GM18511 (cell line): ENCODE results near the gene LSM10.

ENCODE experiments used
- ATAC-seq: cut with Tn5 transposase; IDR thresholded peaks from one replicate; pipeline ENCODE4 v1.9.1; 2021; ENCODE audit warnings: mild to moderate bottlenecking, moderate library complexity; ENCODE audit not compliant: unreplicated experiment

The LSM10 gene

GRCh38 chr1:36385410-36386264 is 12.1 kb downstream of the LSM10 start, which contains the start of gene STK40:
TSS of gene STK40 (minus strand) at chr1:36385924. CDS start at chr1:36361332, 24,592 bp downstream.
- ATAC-seq: peak; percentile 85

DNA sequence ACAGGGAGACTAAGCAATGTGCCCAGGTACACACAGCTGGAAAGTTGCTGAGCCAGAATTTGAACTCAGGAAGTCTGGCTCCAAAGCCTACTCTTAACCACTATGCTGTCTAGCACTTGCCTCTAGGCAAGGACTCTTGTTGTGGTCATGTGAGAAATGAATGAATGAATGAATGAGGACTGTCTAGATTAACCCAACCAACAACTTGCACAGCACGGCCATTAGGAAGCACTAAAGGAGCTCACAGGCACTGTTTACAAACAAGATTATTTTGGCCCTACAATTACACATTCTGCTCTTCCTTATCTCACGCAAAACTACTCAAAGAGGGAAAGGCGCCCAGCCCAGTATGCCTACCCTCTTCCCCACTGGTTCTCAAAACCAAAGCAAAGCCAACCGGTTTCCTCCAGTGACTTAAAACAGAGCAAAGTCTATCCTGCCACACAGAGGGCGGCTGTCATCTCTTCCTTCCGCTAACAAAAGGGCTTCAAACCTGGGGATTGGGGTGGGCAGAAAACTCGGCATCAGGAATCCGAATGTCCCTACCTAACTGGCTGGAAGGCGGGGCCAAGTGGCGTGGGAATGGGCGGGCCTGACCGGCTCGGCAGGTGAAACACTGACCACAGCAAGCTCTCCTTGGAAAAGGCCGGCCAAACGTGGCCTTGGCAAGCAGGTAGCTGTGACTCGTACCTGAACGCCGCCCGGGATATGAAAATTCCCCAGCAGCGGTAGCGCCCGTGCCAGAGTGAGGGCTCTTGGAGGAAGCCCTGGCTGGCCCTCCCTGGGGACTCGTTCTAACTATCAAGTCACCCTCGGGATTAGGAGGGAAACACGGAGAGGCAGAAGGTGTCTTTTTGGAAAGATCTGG is 12.9 kb downstream of the LSM10 start:
- ATAC-seq: no peak

GRCh38 chr1:36383240-36383639 is 14.5 kb downstream of the LSM10 start:
- no peak for ATAC-seq

DNA sequence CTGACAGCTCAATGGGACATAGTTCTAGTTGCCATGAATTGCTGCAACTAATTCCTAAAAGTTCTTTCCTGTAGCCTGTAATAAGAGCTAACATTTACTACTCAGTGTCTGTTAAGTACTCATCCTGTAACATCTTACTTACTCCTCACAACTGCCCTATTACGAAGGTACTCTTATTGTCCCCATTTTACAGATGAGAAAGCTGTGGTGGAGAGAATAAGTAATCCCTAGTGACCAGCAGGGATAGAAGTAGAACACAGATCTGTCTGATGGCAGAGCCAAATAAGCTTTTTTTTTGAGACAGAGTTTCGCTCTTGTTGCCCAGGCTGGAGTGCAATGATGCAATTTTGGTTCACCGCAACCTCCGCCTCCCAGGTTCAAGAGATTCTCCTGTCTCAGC is 15.0 kb downstream of the LSM10 start:
- no peak for ATAC-seq

GRCh38 chr1:36382231-36382630 is 15.5 kb downstream of the LSM10 start:
- no peak for ATAC-seq

GRCh38 chr1:36381405-36381804 is 16.3 kb downstream of the LSM10 start:
- ATAC-seq: no peak

DNA sequence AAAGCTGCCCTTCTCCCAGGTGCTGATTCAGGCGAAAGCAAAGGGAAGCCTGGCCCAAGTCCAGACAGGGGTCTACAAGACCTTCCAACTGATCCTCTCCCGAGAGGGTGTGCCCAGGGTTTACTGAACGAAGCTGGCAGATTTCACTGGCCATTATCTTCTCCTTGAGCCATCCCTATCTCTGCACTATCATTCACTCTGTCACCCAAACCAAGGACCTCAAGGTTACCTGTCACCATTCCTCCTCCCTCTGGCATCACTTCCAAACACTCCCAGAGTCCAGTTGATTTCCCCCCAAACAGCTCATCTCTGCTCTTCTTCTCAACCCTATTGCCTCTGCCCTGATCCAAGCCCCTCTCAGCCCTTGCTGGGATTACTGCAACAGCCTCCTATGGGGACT is 16.9 kb downstream of the LSM10 start:
- ATAC-seq: no peak

- no peak for ATAC-seq
Measured at GRCh38 chr1:36380143-36380619, 17.5 kb downstream of the LSM10 start.

DNA sequence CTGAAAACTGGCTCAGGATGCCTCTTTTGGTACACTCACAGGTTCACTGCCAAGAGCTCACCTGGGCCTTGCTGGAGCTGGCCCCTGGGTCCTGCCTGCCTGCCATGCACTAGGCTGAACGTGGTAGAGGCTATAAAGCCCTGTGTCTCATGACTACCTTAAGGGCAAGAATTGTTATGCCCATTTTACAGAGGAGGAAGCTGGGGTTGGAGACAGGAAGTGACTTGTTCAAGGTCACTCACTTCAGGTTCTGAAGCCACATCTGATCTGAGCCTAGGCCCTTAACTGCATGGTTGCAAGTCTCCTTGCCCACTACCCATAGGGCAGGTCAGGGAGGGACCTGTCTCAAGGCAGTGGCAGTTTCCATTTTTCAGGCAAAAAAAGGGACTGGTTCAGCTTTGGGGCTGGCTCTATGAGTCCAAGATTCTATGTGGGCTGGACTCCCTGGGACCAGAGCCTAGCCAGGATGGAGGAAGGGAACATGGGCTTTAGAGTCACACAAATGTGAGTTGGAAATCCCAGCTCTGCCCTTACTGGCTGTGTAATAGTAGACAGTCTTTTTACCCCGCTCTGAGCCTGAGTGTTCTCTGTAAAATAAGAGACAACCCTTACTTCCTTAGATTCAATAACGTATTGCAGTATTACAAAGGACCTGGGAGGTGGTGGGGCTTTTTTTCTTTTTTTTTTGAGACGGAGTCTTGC is 19.8 kb downstream of the LSM10 start:
- no peak for ATAC-seq

DNA sequence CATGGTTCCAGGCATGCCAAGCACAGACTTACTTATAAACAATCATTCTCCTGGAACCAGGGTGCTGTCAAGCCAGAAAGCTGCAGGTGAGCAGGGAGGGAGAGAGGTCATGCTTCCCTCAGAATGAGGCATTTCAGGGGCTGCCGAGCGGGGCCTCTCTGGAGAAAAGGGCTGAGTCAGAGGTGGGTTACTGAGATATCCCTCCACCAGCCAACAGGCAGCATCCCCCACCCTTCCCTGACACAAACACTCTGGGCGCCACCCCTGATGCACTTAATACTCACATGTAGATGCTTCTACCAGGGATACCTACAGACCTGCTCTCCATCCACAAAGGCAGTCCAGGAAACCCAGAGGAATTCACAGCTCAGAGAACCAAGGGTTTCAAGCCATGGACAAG is 25.1 kb downstream of the LSM10 start:
- no peak for ATAC-seq

- no peak for ATAC-seq
Measured at GRCh38 chr1:36369061-36369861, 28.4 kb downstream of the LSM10 start.

GRCh38 chr1:36367798-36368197 is 29.9 kb downstream of the LSM10 start:
- no peak for ATAC-seq

- ATAC-seq: no peak
Measured at GRCh38 chr1:36367066-36367465, 30.6 kb downstream of the LSM10 start.

DNA sequence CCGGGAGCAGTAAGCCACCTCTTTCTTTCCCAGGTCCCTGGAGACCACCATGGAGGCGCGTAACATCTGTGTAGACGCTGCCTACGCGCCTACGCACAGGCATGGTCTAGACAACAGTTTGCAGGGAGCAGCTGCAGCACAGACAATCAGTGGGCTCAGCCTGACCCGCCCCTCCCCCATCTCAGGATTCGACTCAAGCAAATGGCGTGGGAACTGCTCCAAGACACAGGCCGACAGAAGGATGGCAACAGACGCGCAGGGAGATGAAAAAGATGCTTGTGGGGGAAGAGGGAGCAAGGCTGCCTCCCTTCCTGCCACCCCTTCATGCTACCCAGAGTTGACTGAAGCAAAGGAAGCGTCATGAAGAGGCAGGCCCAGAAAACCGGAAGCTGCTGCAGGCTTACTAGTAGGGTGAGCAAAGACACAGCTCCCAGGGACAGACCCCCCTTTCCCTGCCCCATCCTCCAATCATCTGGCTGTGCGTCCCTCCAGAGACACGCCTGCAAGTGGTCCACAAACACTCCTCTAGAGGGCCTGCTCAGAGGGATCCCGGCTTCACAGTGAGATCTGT is 31.5 kb downstream of the LSM10 start:
- ATAC-seq: no peak

GRCh38 chr1:36365381-36365780 is 32.3 kb downstream of the LSM10 start:
- ATAC-seq: no peak

- no peak for ATAC-seq
Measured at GRCh38 chr1:36359911-36360550, 37.7 kb downstream of the LSM10 start.

GRCh38 chr1:36359383-36359782 is 38.3 kb downstream of the LSM10 start:
- no peak for ATAC-seq

DNA sequence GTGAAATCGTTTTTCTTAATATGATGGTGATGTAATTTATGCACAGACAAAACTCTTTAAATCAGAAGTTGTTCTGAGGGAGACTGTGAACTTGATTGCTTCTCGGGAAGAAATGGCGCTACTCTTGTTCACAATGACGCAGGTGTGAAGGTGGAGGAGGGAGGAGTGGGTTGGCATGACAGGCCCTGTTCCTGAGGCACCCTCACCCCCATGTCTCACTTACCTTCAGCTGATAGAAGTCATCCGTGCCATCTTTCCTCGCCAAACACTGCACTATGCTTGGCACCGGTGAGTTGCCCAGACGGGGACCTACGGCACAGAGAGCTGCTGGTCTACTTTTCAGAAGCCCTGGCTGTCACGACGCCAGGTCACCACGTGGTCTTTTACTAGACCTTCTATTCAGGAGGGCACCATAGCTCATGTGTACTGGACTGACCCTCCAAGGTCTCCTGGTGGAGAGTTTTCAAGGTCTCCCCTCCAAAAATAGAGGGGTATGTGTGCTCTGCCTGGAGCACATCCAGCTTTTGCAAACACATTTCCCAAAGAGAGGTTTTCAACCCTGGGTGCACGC is 39.1 kb downstream of the LSM10 start:
- ATAC-seq: no peak

DNA sequence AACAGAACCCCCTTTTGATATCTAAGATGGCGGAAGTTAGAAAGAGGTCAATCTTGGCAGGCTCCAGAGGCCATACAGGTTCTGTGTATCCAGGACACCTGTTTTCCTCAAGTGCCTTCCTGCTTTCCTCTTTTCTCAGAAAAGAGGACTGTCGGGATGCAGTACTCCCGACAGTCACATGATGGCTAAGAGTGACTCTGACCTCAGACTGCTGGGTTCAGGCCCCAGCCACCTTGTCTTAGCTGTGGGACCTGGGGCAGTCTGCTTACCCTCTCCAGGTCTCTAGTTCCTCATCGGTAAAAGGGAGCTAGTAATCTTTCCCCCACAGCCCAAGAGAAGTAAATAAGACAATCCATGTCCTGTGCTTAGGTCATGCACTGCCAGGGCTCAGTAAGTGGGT is 41.9 kb downstream of the LSM10 start:
- no peak for ATAC-seq
